GM18868 (cell line): ENCODE measurements around the gene ITLN2.
"Not testable (repeated sequence)": the region's sequence is repeated elsewhere in the genome, so short reads cannot be mapped to it uniquely, and the experiment has no call there.

Experiments
- ATAC-seq: cut with Tn5 transposase; IDR thresholded peaks from one replicate; pipeline ENCODE4 v1.9.1; 2021; ENCODE audit warnings: mild to moderate bottlenecking, moderate library complexity; ENCODE audit not compliant: unreplicated experiment

ITLN2 gene

DNA sequence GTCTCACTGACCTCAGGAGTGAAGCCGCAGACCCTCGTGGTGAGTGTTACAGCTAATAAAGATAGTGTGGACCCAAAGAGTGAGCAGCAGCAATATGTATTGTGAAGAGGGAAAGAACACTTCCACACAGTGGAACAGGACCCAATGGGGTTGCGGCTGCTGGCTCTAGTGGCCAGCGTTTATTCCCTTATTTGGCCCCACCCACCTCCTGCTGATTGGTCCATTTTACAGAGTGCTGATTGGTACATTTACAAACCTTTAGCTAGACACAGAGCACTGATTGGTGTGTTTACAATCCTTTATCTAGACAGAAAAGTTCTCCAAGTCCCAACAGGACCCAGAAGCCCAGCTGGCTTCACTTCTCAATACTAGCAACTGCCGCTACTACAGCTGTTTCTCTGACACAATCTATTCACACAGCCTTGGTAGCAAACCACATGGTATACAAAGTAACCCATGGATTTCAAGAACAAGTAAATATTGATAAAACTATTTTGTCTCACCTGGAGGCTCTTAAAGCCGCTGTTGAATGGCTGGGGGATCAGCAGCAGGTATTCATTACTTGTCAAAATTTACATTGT is 44.3 kb downstream of the ITLN2 start:
- no peak for ATAC-seq

DNA sequence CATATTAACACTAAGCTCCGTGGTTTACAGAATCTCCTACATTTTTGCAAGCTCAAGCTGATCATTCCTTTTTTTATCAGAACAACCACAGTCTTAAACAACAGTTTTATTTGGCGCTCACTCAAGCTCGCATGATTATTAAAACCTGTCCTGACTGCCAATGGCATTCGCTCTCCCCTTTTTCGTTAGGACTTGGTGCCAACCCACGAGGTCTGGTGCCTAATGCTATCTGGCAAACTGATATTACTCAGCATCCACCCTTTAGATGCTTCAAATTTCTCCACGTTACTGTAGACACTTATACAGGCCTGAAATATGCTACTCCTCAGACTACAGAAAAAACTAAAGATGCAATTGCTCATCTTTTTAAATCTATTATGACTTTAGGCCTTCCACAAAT is 46.6 kb downstream of the ITLN2 start:
- no peak for ATAC-seq

DNA sequence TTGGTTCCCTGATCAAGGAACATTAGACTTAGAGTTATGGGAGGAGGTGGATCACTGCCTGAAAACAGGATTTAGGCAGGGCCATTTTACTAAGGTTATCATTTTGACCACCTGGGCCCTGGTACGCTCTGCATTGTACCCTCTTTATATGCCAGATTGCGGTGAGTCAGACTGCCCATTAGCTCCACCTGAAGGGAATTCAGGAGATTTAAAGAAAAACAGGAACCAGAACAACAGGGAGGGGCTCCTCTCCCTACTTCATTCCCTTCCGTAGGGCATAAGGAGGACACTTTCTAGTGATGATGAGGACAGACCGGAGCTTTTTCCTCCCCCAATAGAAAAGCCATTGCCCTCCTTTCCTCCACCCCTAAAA is 49.0 kb downstream of the ITLN2 start:
- no peak for ATAC-seq

DNA sequence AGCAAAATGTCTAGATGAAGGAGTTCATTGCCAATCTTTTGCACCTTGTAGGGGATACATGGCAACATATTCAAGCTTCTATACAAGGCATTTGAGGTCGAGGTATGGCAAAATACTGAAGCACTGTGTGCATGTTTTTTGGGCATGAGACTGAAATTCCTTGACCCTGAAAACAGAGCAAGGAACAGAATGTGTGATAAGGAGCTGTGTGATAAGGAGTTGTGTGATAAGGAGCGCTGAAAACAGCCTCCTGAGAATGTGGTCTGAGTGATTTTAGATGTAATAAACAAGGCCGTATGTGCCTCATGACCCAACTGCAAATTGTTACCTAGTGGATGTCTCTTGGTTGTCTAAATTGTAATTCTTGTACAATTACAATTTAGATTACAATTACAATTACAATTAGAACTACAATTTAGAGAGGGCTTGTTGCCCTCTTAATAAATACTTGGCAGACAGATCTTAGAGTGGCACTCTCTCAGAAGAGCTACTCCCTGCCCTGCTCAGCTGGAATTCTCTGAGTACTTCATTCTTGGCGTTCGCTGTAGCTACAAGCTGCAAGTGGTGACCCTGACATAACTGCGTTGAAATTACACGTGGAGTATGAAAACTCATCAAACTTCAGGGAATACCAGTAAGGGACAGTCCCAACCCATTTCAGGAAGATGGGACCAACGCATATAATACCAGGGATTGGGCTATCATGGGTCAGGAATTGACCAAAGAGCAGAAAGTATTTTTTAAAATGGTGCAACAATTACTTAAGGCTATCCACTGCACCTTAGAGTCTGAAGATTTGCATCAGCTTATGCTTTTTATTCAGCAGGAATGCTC is 49.6 kb downstream of the ITLN2 start:
- no peak for ATAC-seq

DNA sequence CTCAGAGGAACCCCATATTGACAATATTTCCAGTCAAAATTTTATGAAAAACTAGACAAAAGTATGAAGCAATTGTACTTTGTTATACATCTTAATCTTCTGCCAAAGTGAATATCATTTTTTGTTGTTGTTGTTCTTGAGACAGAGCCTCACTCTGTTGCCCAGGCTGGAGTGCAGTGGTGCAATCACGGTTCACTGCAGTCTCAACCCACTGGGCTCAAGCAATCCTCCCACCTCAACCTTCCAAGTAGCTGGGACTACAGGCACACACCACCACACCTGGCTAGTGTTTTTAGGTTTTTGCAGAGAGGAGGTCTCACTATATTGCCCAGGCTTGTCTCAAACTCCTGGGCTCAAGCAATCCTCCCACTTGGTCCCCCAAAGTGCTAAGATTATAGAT is 52.4 kb downstream of the ITLN2 start:
- not testable (repeated sequence) for ATAC-seq

DNA sequence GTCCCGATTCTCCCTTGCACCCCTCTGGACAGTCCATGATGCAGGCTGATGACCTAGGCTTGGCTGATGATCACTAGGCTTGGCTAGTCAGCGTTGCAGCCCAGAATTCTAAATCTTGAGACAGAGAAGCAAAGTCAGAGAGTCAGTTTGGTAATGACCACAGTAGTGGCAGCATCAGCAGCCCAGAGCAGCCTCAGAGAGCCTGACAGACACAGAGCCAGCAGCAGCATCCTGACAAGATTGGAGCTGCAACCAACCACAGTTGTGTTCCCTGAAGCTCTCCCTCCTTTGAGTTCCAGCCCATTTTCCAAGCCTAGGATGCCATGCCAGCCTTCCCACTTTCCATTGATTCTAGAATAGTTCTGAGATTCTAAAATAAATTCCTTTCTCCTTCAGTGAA is 52.8 kb downstream of the ITLN2 start:
- ATAC-seq: no peak

DNA sequence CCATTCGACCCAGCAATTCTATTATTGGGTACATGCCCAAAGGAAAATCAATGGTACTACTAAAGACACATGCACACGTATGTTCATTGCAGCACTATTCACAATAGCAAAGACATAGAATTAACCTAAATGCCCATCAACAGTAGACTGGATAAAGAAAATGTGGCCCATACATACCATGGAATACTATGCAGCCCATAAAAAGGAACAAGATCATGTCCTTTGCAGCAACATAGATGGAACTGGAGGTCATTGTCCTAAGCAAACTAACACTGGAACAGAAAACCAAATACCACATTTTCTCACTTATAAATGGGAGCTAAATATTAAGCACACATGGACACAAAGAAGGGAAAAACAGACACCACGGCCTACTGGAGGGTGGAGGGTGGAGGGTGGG is 53.9 kb downstream of the ITLN2 start:
- not testable (repeated sequence) for ATAC-seq
